ENCODE data around the gene MDFIC.

MDFIC gene

DNA sequence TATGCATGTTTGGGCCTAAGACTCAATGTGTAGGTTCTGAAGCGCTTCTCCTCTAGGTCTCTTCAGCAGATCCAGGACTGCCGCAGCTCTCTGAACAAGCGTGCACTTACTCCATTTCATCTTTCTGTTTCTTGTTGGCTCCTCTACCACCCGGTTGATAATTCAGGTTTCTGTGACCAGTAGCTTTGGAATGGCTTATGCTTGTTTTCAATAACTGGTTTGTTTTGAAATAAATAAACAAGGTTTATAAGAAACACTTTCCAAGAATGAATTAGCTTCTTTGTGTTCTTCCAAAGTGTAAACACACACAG, 1.5 kb downstream of the MDFIC start:
- ChIA-PET CTCF (interaction anchor here (1.3 to 1.5 kb wide), 2 partner anchors 58 to 293 kb away, joined by 3 to 6 read pairs; no protein-coding TSS in a partner anchor), POLR2A (interaction anchor here (1.5 kb wide), 1 partner anchor 21 kb away, joined by 7 read pairs; no protein-coding TSS in a partner anchor)
- no peak for DNase-seq (ENCODE audit: low read depth, low spot score)
- peak overlapping the region; percentile 77 for H3K4me3 ChIP-seq (ENCODE audit: low read depth, low read length)
- TF ChIP-seq, protein P1, sequence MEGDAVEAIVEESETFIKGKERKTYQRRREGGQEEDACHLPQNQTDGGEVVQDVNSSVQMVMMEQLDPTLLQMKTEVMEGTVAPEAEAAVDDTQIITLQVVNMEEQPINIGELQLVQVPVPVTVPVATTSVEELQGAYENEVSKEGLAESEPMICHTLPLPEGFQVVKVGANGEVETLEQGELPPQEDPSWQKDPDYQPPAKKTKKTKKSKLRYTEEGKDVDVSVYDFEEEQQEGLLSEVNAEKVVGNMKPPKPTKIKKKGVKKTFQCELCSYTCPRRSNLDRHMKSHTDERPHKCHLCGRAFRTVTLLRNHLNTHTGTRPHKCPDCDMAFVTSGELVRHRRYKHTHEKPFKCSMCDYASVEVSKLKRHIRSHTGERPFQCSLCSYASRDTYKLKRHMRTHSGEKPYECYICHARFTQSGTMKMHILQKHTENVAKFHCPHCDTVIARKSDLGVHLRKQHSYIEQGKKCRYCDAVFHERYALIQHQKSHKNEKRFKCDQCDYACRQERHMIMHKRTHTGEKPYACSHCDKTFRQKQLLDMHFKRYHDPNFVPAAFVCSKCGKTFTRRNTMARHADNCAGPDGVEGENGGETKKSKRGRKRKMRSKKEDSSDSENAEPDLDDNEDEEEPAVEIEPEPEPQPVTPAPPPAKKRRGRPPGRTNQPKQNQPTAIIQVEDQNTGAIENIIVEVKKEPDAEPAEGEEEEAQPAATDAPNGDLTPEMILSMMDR (IDR thresholded peaks at IDR 0.05; ENCODE audit: insufficient read depth, low read length, missing control alignments): no peak

DNA sequence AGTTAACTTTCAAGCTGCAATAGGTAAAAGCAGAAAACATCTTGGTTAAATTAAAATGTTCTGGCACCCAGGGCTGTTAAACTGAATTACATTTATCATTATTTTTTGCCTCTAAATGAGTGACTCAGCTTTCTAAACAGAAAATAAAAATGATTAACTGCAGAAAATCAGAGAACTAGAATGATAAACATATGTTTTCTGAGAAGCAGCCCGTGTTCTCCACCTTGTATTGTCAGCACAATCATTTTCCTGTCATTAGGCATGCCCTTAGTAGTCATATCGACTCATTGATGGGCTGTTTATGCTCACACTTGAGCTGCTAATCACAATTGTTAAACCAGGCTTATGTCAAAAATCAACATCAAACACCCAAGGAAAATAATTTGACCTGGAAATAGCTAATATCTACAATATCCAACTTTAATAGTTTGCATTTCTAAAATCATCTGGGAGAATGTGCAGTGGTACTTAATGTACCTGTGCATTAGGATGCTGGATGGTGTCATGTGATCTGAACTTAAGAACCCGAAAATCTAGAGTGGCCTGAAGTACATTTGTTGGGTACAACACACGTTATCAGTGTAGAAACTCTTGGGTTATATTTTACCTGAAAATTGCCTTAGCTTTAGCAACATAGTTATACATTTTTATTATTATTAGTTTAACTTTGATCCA, 2.3 kb downstream of the MDFIC start:
- ChIA-PET CTCF (interaction anchor here (1.3 to 1.5 kb wide), 3 partner anchors 21 to 292 kb away, joined by 3 to 6 read pairs (median 3); no protein-coding TSS in a partner anchor), POLR2A (interaction anchor here (0.6 to 1.5 kb wide), 2 partner anchors 20 to 554 kb away, joined by 3 to 7 read pairs; no protein-coding TSS in a partner anchor)
- DNase-seq (ENCODE audit: low read depth, low spot score): no peak
- H3K4me3 ChIP-seq (ENCODE audit: low read depth, low read length): peak overlapping the region; percentile 77
- TF ChIP-seq, protein P1 (IDR thresholded peaks at IDR 0.05; ENCODE audit: insufficient read depth, low read length, missing control alignments): no peak

DNA sequence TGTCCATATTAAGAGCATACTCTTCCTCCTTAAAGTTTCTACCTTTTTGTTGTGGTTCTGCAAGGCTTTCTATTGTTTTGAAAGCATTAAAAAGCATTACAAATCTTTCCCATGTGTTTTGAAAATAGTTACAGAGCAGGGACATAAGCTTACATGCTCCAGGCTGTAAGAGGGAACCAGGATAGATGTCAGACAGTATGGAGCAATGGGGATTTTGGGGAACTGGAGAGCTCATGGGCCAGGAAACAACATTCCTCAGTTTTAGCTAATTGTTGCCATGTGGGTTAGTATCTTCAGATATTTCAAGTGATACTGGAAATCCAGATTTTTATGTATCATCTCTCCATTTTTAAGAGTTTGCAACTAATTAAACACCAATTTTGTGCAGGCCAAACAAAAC, 3.5 kb downstream of the MDFIC start:
- H3K4me3 ChIP-seq (ENCODE audit: low read depth, low read length): no peak overlapping the region
- CTCF ChIA-PET: no interaction called here
- DNase-seq (ENCODE audit: low read depth, low spot score): no peak
- POLR2A ChIA-PET: no interaction called here
- TF ChIP-seq, protein P1 (IDR thresholded peaks at IDR 0.05; ENCODE audit: insufficient read depth, low read length, missing control alignments): no peak

DNA sequence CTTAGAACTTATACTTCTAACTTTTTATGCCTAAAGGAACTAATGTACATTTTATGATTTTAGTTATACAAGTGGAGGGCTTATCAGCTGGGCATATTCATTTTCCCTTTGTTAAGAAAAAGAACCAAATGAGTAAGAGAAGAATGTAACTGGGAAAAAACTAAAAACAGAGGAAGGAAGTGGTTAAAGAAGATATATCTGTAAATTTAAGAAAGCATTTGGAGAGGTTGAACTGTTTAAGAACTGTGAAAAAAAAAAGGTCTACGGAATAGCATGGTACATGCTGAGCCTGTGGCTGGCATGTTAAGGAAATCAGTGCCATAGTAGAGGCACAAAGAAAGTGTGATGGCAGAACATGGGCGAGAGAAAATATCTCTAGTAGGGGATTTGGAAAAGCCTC, 6.2 kb downstream of the MDFIC start:
- CTCF ChIA-PET: no interaction called here
- POLR2A ChIA-PET: no interaction called here
- TF ChIP-seq, protein P1 (IDR thresholded peaks at IDR 0.05; ENCODE audit: insufficient read depth, low read length, missing control alignments): no peak
- no peak overlapping the region for H3K4me3 ChIP-seq (ENCODE audit: low read depth, low read length)
- no peak for DNase-seq (ENCODE audit: low read depth, low spot score)

DNA sequence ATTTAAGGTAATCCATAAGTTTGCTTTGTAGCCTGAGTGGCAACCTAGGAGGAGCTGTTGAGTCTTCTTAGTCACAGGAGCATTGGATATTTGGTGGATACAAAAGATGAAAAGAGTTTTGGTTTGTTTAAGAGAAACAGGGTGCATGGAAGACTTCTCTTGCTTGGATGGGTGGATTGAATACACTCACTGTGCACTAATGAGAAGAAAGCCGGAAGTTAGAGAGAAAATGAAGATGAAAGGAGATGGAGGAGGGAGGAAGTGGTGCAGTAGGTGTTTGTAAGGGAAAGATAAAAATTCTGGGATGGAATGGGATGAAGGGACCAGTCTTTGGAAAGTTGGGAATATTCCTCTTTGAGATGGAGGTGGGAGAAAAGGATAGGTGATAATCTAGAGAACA, 7.7 kb downstream of the MDFIC start:
- POLR2A ChIA-PET: no interaction called here
- DNase-seq (ENCODE audit: low read depth, low spot score): no peak
- TF ChIP-seq, protein P1 (IDR thresholded peaks at IDR 0.05; ENCODE audit: insufficient read depth, low read length, missing control alignments): no peak
- no peak overlapping the region for H3K4me3 ChIP-seq (ENCODE audit: low read depth, low read length)
- CTCF ChIA-PET: interaction anchor here (1.4 kb wide), 1 partner anchor 64 kb away, joined by 3 read pairs; no protein-coding TSS in a partner anchor

DNA sequence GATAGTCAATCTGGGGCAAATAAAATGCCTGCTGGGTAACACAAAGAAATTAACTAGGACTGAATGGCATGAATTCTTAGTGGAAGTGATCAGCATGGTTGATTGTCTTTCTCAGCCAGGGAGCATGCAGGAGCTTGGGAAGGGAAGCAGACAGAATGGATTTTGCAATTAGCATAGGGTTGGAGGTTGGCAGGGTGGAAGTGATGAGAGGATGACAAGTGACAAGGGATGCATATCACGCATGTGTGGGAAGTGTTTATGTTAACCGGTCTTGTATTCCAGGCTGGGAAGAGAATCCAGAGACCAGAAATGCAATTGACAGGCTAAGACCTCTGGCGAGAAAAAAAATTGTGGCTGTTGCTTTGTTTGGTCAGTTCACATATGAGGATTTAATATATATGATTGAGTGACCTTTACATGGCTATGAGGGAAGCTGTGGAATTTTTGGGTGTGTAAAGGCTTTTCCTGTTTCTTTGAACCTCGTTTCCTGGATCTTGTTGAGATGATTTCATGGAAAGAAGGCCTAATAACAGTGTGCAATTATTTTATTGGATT, 8.3 kb downstream of the MDFIC start:
- CTCF ChIA-PET: interaction anchor here (1.6 kb wide), 1 partner anchor 65 kb away, joined by 3 read pairs; no protein-coding TSS in a partner anchor
- POLR2A ChIA-PET: no interaction called here
- TF ChIP-seq, protein P1 (IDR thresholded peaks at IDR 0.05; ENCODE audit: insufficient read depth, low read length, missing control alignments): no peak
- H3K4me3 ChIP-seq (ENCODE audit: low read depth, low read length): no peak overlapping the region
- DNase-seq (ENCODE audit: low read depth, low spot score): no peak
